Small intestine (tissue), 7 donors: ENCODE results near the gene TMEM86A. TPM values are rescaled to one million over a fixed set of nuclear protein-coding genes. Genes with fewer than 3 reads are reported as not detected.

Source experiments
- DNase-seq, 2 donors: peaks; one replicate each; pipeline versions ENCODE4 v3.0.0 to v3.0.0-alpha.2; 2013
- FAIRE-seq: peaks from 2 replicates; lab custom pipeline; 2012; peaks lifted over from hg19 to GRCh38; lab: Jason Lieb, UNC
- H3K27ac ChIP-seq, 3 donors: one replicate each; pipeline ENCODE4 v1.5.1; 2013; ENCODE audit warnings: low read length in 2 of 3, mild to moderate bottlenecking in 2 of 3, control low read depth in 1 of 3, inconsistent platforms in 1 of 3, low read depth in 1 of 3, moderate library complexity in 1 of 3
- H3K27me3 ChIP-seq, 3 donors: one replicate each; pipeline ENCODE4 v1.6.1; 2013; ENCODE audit warnings: low read length in 3 of 3, inconsistent platforms in 1 of 3; ENCODE audit not compliant: control insufficient read depth in 3 of 3, insufficient read depth in 3 of 3
- H3K36me3 ChIP-seq, 3 donors: one replicate each; pipeline ENCODE4 v1.6.1; 2013; ENCODE audit warnings: low read length in 3 of 3, inconsistent platforms in 1 of 3, low read depth in 1 of 3, mild to moderate bottlenecking in 1 of 3, moderate library complexity in 1 of 3; ENCODE audit not compliant: control insufficient read depth in 3 of 3, insufficient read depth in 2 of 3
- H3K4me1 ChIP-seq, 3 donors: one replicate each; pipeline ENCODE4 v1.6.1; 2013; ENCODE audit warnings: low read length in 2 of 3, inconsistent platforms in 1 of 3, low read depth in 1 of 3, mild to moderate bottlenecking in 1 of 3, moderate library complexity in 1 of 3; ENCODE audit not compliant: control insufficient read depth in 3 of 3, insufficient read depth in 2 of 3
- H3K4me3 ChIP-seq, 3 donors: one replicate each; pipeline ENCODE4 v1.5.1; 2013; ENCODE audit warnings: low read length in 3 of 3, control low read depth in 1 of 3, inconsistent platforms in 1 of 3, low read depth in 1 of 3, mild to moderate bottlenecking in 1 of 3, moderate library complexity in 1 of 3
- H3K9me3 ChIP-seq, 2 donors: one replicate each; pipeline ENCODE4 v1.6.1; 2013; ENCODE audit warnings: low read depth in 1 of 2, low read length in 1 of 2; ENCODE audit not compliant: control insufficient read depth in 2 of 2, insufficient read depth in 1 of 2
- WGBS, 3 donors: extraction: QIAGEN DNeasy Blood & Tissue Kit; methylation state at CpG; one replicate each; pipeline ENCODE4 v1.1.7; 2013; 5-methylcytosine and 5-hydroxymethylcytosine counted together
- polyA plus RNA-seq, 4 donors: library from polyadenylated mRNA; stranded (reverse) in 3 of 4; unstranded in 1 of 4; fragments of 200-250 nt in 3 of 4; fragments of 120-200 nt in 1 of 4; gene quantifications; one replicate each; pipeline versions ENCODE4 v1.2.1 to v1.2.3, GENCODE V29; 2013
- donor health status: healthy with polysubstance abuse.
- donor health status: control.
- donor health status: control.
- donor health status: Bipolar disorder and iron deficiency.
- donor health status: healthy.

The TMEM86A gene
- polyA plus RNA-seq, 4 donors, result 0.22 to 1.6 (median 1.1) TPM

GRCh38 chr11:18745251-18745650 lies 46.7 kb downstream of the TMEM86A start:
- Histone ChIP-seq H3K27ac (no peak overlapping the region), H3K9me3 (no peaks in the 10 kb centered on the region), H3K36me3 (no peaks in the 10 kb centered on the region), H3K4me1 (no peaks in the 10 kb centered on the region), H3K4me3 (no peak overlapping the region), H3K27me3 (no peaks in the 10 kb centered on the region)
- DNase-seq (no peak), FAIRE-seq (no peak)
- 75 to 80% (median 80%) methylated on average over 6 of the region's 6 CpGs for WGBS, 3 donors

- no peak for FAIRE-seq
- H3K27ac ChIP-seq, result no peak overlapping the region
- no peaks in the 10 kb centered on the region for H3K36me3 ChIP-seq
- H3K27me3 ChIP-seq, result no peaks in the 10 kb centered on the region
- H3K9me3 ChIP-seq, result no peaks in the 10 kb centered on the region
- WGBS, 3 donors, result 85 to 89% (median 85%) methylated on average over 13 of the region's 13 CpGs
- H3K4me1 ChIP-seq, result no peaks in the 10 kb centered on the region
- DNase-seq, result no peak
- no peak overlapping the region for H3K4me3 ChIP-seq
These were observed 50.3 kb downstream of the TMEM86A start for GRCh38 chr11:18748766-18749365.

GRCh38 chr11:18749681-18750319 lies 51.2 kb downstream of the TMEM86A start:
- no peak for FAIRE-seq
- Histone ChIP-seq H3K4me1 (no peaks in the 10 kb centered on the region), H3K9me3 (no peaks in the 10 kb centered on the region), H3K27ac (no peak overlapping the region), H3K4me3 (no peak overlapping the region), H3K36me3 (no peaks in the 10 kb centered on the region), H3K27me3 (no peaks in the 10 kb centered on the region)
- 68 to 76% (median 70%) methylated on average over 12 of the region's 12 CpGs for WGBS, 3 donors
- no peak for DNase-seq

DNA sequence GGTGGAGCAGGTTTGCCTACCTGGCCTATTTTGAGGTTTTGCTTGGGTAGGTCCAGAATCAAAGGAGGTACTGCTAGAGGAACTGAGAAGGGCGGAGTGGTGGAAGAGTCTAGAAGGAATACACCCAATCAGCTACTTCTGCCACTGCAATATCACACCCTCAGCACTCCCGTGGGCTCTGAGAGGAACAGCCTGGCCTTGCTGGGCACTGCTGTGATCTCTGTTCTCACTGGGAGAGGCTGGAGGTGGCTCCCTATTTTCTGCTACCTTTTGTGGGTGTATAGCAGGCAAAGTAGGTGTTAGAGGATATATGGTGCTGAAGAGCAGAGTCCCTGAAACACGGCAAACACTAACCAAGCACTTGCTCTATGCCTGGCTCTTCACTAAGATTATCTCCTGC lies 52.4 kb downstream of the TMEM86A start:
- WGBS, 3 donors, result 70 to 81% (median 72%) methylated on average over 3 of the region's 3 CpGs
- no peak for FAIRE-seq

DNA sequence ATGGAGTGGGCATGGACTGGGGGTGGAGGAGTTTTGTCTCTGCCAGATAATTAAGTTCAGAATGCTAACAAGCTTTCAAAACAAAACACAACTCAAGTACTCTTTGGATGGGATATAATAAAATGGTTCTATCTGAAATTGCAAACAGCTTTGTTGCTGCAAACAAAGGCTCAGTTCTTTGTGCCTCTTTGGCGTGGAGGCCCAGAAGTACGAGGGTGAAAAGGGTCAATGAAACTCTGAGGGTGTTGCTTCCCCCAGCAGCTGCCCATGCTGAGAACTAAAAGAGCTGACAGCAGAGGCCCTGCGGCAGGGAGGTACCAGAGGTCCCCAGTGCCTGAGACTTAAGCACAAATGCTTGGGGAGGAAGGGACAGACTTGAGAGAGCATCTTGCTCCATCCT lies 53.9 kb downstream of the TMEM86A start:
- no peaks in the 10 kb centered on the region for H3K36me3 ChIP-seq
- no peaks in the 10 kb centered on the region for H3K4me1 ChIP-seq
- H3K27me3 ChIP-seq, result no peaks in the 10 kb centered on the region
- no peak for FAIRE-seq
- no peak for DNase-seq
- no peak overlapping the region for H3K27ac ChIP-seq
- no peaks in the 10 kb centered on the region for H3K9me3 ChIP-seq
- WGBS, 3 donors, result 21 to 50% (median 23%) methylated on average over 3 of the region's 3 CpGs
- no peak overlapping the region for H3K4me3 ChIP-seq

More for the DNA sequence above, 52.4 kb downstream of the TMEM86A start:
- H3K27ac ChIP-seq, result no peak overlapping the region
- H3K27me3 ChIP-seq, result no peaks in the 10 kb centered on the region
- no peaks in the 10 kb centered on the region for H3K9me3 ChIP-seq
- DNase-seq, result no peak
- no peak overlapping the region for H3K4me3 ChIP-seq
- no peaks in the 10 kb centered on the region for H3K36me3 ChIP-seq
- no peaks in the 10 kb centered on the region for H3K4me1 ChIP-seq

DNA sequence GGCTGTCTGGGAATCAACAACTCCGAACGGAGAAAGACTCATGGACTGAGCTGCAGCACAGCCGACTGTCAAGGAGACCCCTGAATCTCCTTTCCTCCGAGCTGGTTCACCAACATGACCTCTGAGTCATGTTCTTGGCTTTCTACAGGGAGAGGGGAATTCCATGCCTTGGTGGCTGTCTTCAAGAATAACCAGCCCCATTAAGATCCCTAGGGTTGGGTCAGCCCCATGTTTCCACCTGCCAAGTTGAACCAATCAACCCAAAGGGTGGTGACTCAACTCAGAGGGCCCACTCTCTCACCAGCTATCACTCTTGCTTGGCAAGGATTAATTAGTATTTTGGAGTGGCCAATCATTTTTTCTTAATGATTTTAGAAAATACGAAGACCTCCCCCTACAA lies 55.7 kb downstream of the TMEM86A start:
- H3K4me3 ChIP-seq, result no peak overlapping the region
- no peaks in the 10 kb centered on the region for H3K36me3 ChIP-seq
- no peak overlapping the region for H3K27ac ChIP-seq
- H3K4me1 ChIP-seq, result no peaks in the 10 kb centered on the region
- FAIRE-seq (no peak), DNase-seq (no peak)
- H3K9me3 ChIP-seq, result no peaks in the 10 kb centered on the region
- 42 to 89% (median 52%) methylated on average over 4 to 5 of the region's 5 CpGs for WGBS, 3 donors
- H3K27me3 ChIP-seq, result no peaks in the 10 kb centered on the region

Other genes with a start within 250 kb of the TMEM86A start
- gene LDHAL6A, start 242.9 kb upstream of the TMEM86A start, polyA plus RNA-seq, result under 1 TPM in 2 of 4 donors, not detected in 2; 0.04 to 0.19 TPM
- 10 to 100 TPM; 52.6 to 80.5 (median 75.6) TPM for gene TSG101, start 171.8 kb upstream of the TMEM86A start, polyA plus RNA-seq
- 10 to 100 TPM in 2 of 4 donors, 1 to 10 TPM in 2; 9.2 to 18.3 (median 11.4) TPM for gene UEVLD, start 110.0 kb upstream of the TMEM86A start, polyA plus RNA-seq
- 1 to 10 TPM in 2 of 4 donors, under 1 TPM in 1, not detected in 1; 0.60 to 4.9 (median 3.5) TPM for gene MISFA, start 99.0 kb upstream of the TMEM86A start, polyA plus RNA-seq
- 10 to 100 TPM in 1 of 4 donors, 1 to 10 TPM in 3; 5.8 to 16.5 (median 6.5) TPM for gene SPTY2D1, start 64.4 kb upstream of the TMEM86A start, polyA plus RNA-seq
- gene IGSF22, start 27.4 kb downstream of the TMEM86A start, polyA plus RNA-seq, result 1 to 10 TPM in 1 of 4 donors, under 1 TPM in 3; 0.27 to 1.3 (median 0.69) TPM
- gene PTPN5, start 93.0 kb downstream of the TMEM86A start, polyA plus RNA-seq, result 1 to 10 TPM in 1 of 4 donors, under 1 TPM in 1, not detected in 2; 0.22 to 1.6 TPM
- not detected for gene MRGPRX1, start 240.6 kb downstream of the TMEM86A start, polyA plus RNA-seq